PC-9 (cell line): ENCODE measurements around the gene PSME4. TPM values are rescaled to one million over a fixed set of nuclear protein-coding genes. Genes with fewer than 3 reads are reported as not detected.

Experiments
- BruUV-seq: library from RNA; stranded (reverse); fragments of 400-500 nt; replicated peaks from 2 replicates; lab custom pipeline; 2021; lab: Mats Ljungman, UMichigan
- CTCF ChIA-PET: fragments of 300-600 bp; sonication (Branson Sonifier 250); formaldehyde crosslinking; loops from one replicate; lab custom pipeline; 2022; ENCODE audit warnings: antibody characterized with exemption; lab: Charles Lee
- POLR2A ChIA-PET: fragments of 300-600 bp; sonication (Branson Sonifier 250); formaldehyde crosslinking; loops from one replicate; lab custom pipeline; 2022; ENCODE audit warnings: antibody characterized with exemption; ENCODE audit not compliant: unreplicated experiment; lab: Charles Lee
- DNase-seq, 2 experiments: peaks; one replicate each; pipeline versions ENCODE4 v3.0.0 to v3.0.0-alpha.2; 2015 to 2022; ENCODE audit warnings: mixed read lengths in 1 of 2
- H2AFZ ChIP-seq: fragments of 200-600 bp; sonication (generic); 2 replicates; pipeline ENCODE4 v1.8.1; 2017; ENCODE audit warnings: antibody characterized with exemption
- H3F3A ChIP-seq: fragments of 200-600 bp; sonication (generic); 2 replicates; pipeline ENCODE4 v1.8.1; 2017; ENCODE audit warnings: antibody characterized with exemption, mild to moderate bottlenecking, low read depth; ENCODE audit not compliant: insufficient read depth
- H3K27ac ChIP-seq: fragments of 200-600 bp; sonication (generic); 2 replicates; pipeline ENCODE4 v1.6.1; 2016; ENCODE audit warnings: mixed run types
- H3K27me3 ChIP-seq: fragments of 200-600 bp; sonication (generic); 2 replicates; pipeline ENCODE4 v1.6.1; 2016; ENCODE audit warnings: low read depth, mixed run types; ENCODE audit not compliant: insufficient read depth
- H3K36me3 ChIP-seq: fragments of 200-600 bp; sonication (generic); 2 replicates; pipeline ENCODE4 v1.6.1; 2016; ENCODE audit warnings: low read depth, mixed run types
- H3K4me1 ChIP-seq: fragments of 200-600 bp; sonication (generic); replicated peaks from 2 replicates; pipeline ENCODE4 v1.6.1; 2016; ENCODE audit warnings: mixed run types; ENCODE audit not compliant: insufficient read depth
- H3K4me2 ChIP-seq: fragments of 200-600 bp; sonication (generic); 2 replicates; pipeline ENCODE4 v1.6.1; 2017; ENCODE audit warnings: mixed run types
- H3K4me3 ChIP-seq: fragments of 200-600 bp; sonication (generic); 2 replicates; pipeline ENCODE4 v1.6.1; 2016; ENCODE audit warnings: mixed run types
- H3K79me2 ChIP-seq: fragments of 200-600 bp; sonication (generic); 2 replicates; pipeline ENCODE4 v1.6.1; 2017; ENCODE audit warnings: low read depth, mixed run types
- H3K9me2 ChIP-seq: fragments of 200-600 bp; sonication (generic); 2 replicates; pipeline ENCODE4 v1.8.1; 2017; ENCODE audit warnings: mild to moderate bottlenecking; ENCODE audit not compliant: insufficient read depth
- H3K9me3 ChIP-seq: fragments of 200-600 bp; sonication (generic); 2 replicates; pipeline ENCODE4 v1.8.1; 2016; ENCODE audit warnings: low read depth; ENCODE audit not compliant: insufficient read depth
- H4K20me1 ChIP-seq: fragments of 200-600 bp; sonication (generic); 2 replicates; pipeline ENCODE4 v1.8.1; 2017; ENCODE audit not compliant: insufficient read depth
- CTCF ChIP-seq: fragments of 200-600 bp; sonication (generic); conservative IDR thresholded peaks from 2 replicates; pipeline ENCODE4 v1.6.1; 2017; ENCODE audit warnings: mixed run types, antibody characterized with exemption, mild to moderate bottlenecking, moderate library complexity
- EZH2 ChIP-seq: fragments of 200-600 bp; sonication (generic); IDR thresholded peaks from 2 replicates; pipeline ENCODE4 v1.8.0; 2017; ENCODE audit warnings: antibody characterized with exemption, low read depth
- intact Hi-C: fragments of 100-400 bp; cut with micrococcal nuclease; formaldehyde crosslinking; loops from one replicate; pipeline ENCODE4 v1.10.0; 2022; ENCODE audit not compliant: unreplicated experiment
- total RNA-seq: library from RNA; stranded (reverse); gene quantifications from 2 replicates; pipeline ENCODE4 v1.2.3, GENCODE V29; 2021

Gene PSME4
- total RNA-seq, 1 experiment from 2014 or later: 99.5 TPM

- intact Hi-C loops: no loop called here
- no peak for TF ChIP-seq EZH2
- TF ChIP-seq CTCF: no peak
- H3K79me2 ChIP-seq: peaks cover 99% of the 10 kb centered on the region
- no peaks in the 10 kb centered on the region for H3K27me3 ChIP-seq
- peaks cover 40% of the 10 kb centered on the region for H4K20me1 ChIP-seq
- no peaks in the 10 kb centered on the region for H3K36me3 ChIP-seq
- ChIA-PET CTCF (no interaction called here), POLR2A (no interaction called here)
- H3K27ac ChIP-seq: no peak overlapping the region
- no peaks in the 10 kb centered on the region for H3K9me3 ChIP-seq
- H3K9me2 ChIP-seq: no peaks in the 10 kb centered on the region
- H3F3A ChIP-seq: no peaks in the 10 kb centered on the region; the same call in 1 of the 2 replicates
- H3K4me3 ChIP-seq: no peak overlapping the region
- peaks cover 11% of the 10 kb centered on the region; the same call in 1 of the 2 replicates for H3K4me1 ChIP-seq
- no peak overlapping the region for H3K4me2 ChIP-seq
- no peak overlapping the region for H2AFZ ChIP-seq
- BruUV-seq: no TSS peak
- no peak for DNase-seq
Measured at GRCh38 chr2:53960476-53960875, 10.3 kb downstream of the PSME4 start.

- ChIA-PET POLR2A (no interaction called here), CTCF (interaction anchor here (0.7 kb wide), 1 partner anchor 11 kb away, joined by 3 read pairs; no protein-coding TSS in a partner anchor)
- intact Hi-C loops: no loop called here
- H3K79me2 ChIP-seq: peaks cover 99% of the 10 kb centered on the region
- no peak overlapping the region for H2AFZ ChIP-seq
- no peaks in the 10 kb centered on the region for H3K36me3 ChIP-seq
- TF ChIP-seq CTCF (no peak), EZH2 (no peak)
- H3K4me3 ChIP-seq: no peak overlapping the region
- peaks cover 4% of the 10 kb centered on the region; the same call in 1 of the 2 replicates for H3F3A ChIP-seq
- DNase-seq: no peak
- no peaks in the 10 kb centered on the region for H3K27me3 ChIP-seq
- no peaks in the 10 kb centered on the region for H3K9me3 ChIP-seq
- peaks cover 46% of the 10 kb centered on the region for H4K20me1 ChIP-seq
- 0 out of 2 replicates have a peak overlapping the region, but pooled peaks have one; percentile 9 for H3K27ac ChIP-seq
- no peak overlapping the region for H3K4me2 ChIP-seq
- H3K4me1 ChIP-seq: peaks cover 7% of the 10 kb centered on the region; the same call in 1 of the 2 replicates
- H3K9me2 ChIP-seq: no peaks in the 10 kb centered on the region
- BruUV-seq: no TSS peak
Measured at GRCh38 chr2:53958443-53958842, 12.3 kb downstream of the PSME4 start.

- H4K20me1 ChIP-seq: peaks cover 64% of the 10 kb centered on the region
- no TSS peak for BruUV-seq
Measured at GRCh38 chr2:53952519-53952918, 18.3 kb downstream of the PSME4 start.

More at GRCh38 chr2:53952519-53952918, 18.3 kb downstream of the PSME4 start:
- H3K4me2 ChIP-seq: no peak overlapping the region
- H3K27ac ChIP-seq: no peak overlapping the region
- no peaks in the 10 kb centered on the region for H3K9me2 ChIP-seq
- ChIA-PET CTCF (no interaction called here), POLR2A (no interaction called here)
- H3K36me3 ChIP-seq: 0 out of 2 replicates have a peak, but pooled peaks cover 10% of the 10 kb centered on the region
- no peak for TF ChIP-seq CTCF
- TF ChIP-seq EZH2: no peak
- peaks cover 90% of the 10 kb centered on the region for H3K79me2 ChIP-seq
- no peak overlapping the region for H2AFZ ChIP-seq
- H3K4me1 ChIP-seq: no peaks in the 10 kb centered on the region
- no peaks in the 10 kb centered on the region for H3K9me3 ChIP-seq
- no peak for DNase-seq
- no peaks in the 10 kb centered on the region for H3K27me3 ChIP-seq
- no peak overlapping the region for H3K4me3 ChIP-seq
- H3F3A ChIP-seq: peaks cover 15% of the 10 kb centered on the region; the same call in 1 of the 2 replicates
- intact Hi-C loops: no loop called here
